Esophagus muscularis mucosa (tissue), 4 donors: ENCODE results near the gene DCP1A. TPM values are rescaled to one million over a fixed set of nuclear protein-coding genes. Genes with fewer than 3 reads are reported as not detected.

Experiments
- DNase-seq: peaks from one replicate; pipeline ENCODE4 v3.0.0-alpha.2; 2017; ENCODE audit errors: extremely low spot score
- H3K27ac ChIP-seq, 4 donors: fragments of 200-600 bp; sonication (generic); replicated peaks in 1 of 4; 1 replicate in 3 of 4; 2 replicates in 1 of 4; pipeline ENCODE4 v1.5.1; 2016 to 2019; ENCODE audit warnings: mild to moderate bottlenecking in 1 of 4
- H3K27me3 ChIP-seq, 4 donors: fragments of 200-600 bp; sonication (generic); one replicate each; pipeline versions ENCODE4 v1.5.1 to v1.6.0; 2016 to 2019
- H3K36me3 ChIP-seq, 4 donors: fragments of 200-600 bp; sonication (generic); one replicate each; pipeline ENCODE4 v1.5.1; 2016 to 2019
- H3K4me1 ChIP-seq, 4 donors: fragments of 200-600 bp; sonication (generic); one replicate each; pipeline ENCODE4 v1.5.1; 2016 to 2019
- H3K4me3 ChIP-seq, 4 donors: fragments of 200-600 bp; sonication (generic); 1 replicate in 2 of 4; 2 replicates in 2 of 4; pipeline ENCODE4 v1.5.1; 2016 to 2019; ENCODE audit warnings: mild to moderate bottlenecking in 4 of 4, moderate library complexity in 1 of 4
- H3K9me3 ChIP-seq, 4 donors: fragments of 200-600 bp; sonication (generic); 1 replicate in 3 of 4; 2 replicates in 1 of 4; pipeline ENCODE4 v1.5.1; 2016 to 2019
- EP300 ChIP-seq: sonication (generic); formaldehyde crosslinking; IDR thresholded peaks from one replicate; pipeline ENCODE4 v1.6.1; 2017; ENCODE audit warnings: antibody characterized with exemption
- POLR2A ChIP-seq: fragments of 450-650 bp; IDR thresholded peaks from one replicate; pipeline ENCODE4 v1.6.1; 2017; ENCODE audit warnings: antibody characterized with exemption, moderate library complexity, mild to moderate bottlenecking, low read depth
- POLR2AphosphoS5 ChIP-seq, 2 donors: sonication (generic); formaldehyde crosslinking; IDR thresholded peaks; one replicate each; pipeline ENCODE4 v1.6.1; 2017; ENCODE audit warnings: antibody characterized with exemption in 2 of 2
- WGBS: methylation state at CpG from one replicate; pipeline ENCODE4 v1.1.5; 2018; 5-methylcytosine and 5-hydroxymethylcytosine counted together
- intact Hi-C: fragments of 100-400 bp; cut with DNase I; formaldehyde crosslinking; loops from one replicate; pipeline ENCODE4 v1.15.1; 2023
- total RNA-seq, 4 donors: library from RNA; depleted of rRNA; stranded (reverse); fragments of >200 nt; gene quantifications; one replicate each; pipeline versions ENCODE4 v1.1.0 to v1.2.1, GENCODE V29; 2016
- TF ChIP-seq, protein P1 (sequence below), 3 experiments: fragments of 200-600 bp in 2 of 3; fragments of 450-650 bp in 1 of 3; sonication (generic) in 2 of 3; IDR thresholded peaks; one replicate each; pipeline ENCODE4 v1.5.1; 2017 to 2019; ENCODE audit warnings: antibody characterized with exemption in 3 of 3, mild to moderate bottlenecking in 2 of 3, moderate library complexity in 1 of 3

The DCP1A gene
- 10 to 100 TPM; 17.0 to 26.4 (median 20.5) TPM for total RNA-seq

DNA sequence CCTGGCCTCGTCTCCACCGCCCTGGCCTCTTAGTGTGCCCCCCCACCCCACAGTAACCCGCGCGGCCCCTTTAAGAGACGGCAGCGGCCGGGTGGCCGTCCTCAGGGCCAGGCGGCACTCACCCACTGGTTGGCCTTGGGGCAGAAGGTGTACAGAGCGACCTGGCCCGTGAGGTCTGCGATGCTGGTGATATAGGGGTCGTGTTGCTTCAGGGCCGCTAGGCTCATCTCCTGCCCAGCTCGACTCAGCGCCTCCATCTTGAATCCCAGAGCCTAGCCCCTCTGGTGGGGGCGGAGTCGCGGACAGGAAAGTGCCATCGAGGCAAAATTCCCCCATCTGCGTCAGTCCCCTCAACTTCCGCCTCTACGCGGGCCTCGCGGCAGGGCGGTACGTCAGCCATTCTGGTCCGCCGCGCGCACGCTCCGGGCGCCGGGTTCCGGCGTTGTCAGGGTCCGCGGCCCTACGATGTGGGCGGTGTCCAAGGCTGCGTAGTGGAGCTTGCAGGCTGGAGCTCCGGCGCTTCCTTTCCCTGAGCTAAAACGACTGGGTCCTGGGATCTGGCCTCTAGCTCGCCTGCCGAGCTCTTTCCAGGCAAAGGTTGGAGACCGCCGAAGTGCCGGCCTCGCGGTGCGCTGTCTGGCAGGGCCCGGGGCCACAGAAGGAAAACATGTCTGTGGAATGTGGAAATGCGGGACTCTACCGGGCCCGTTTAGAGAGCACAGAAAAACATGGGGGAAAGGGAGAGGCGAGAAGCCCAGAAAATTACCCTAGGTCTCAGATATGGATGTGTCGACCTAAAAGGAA lies at the start of gene DCP1A:
Gene DCP1A, minus strand, starts transcription at position 283 of the 804 bp plus-strand sequence. Its CDS starts 26 bp downstream, at position 257.
- H3K4me1 ChIP-seq = peaks cover 18 to 47% (median 41%) of the 10 kb centered on the region in 4 donors
- peaks cover 0 to 17% (median 5%) of the 10 kb centered on the region in 4 donors for H3K36me3 ChIP-seq
- TF ChIP-seq POLR2A (peak; percentile 55), POLR2AphosphoS5 (IDR thresholded peaks at IDR 0.05) (peak; percentile 96 to 97), EP300 (no peak)
- TF ChIP-seq, protein P1, sequence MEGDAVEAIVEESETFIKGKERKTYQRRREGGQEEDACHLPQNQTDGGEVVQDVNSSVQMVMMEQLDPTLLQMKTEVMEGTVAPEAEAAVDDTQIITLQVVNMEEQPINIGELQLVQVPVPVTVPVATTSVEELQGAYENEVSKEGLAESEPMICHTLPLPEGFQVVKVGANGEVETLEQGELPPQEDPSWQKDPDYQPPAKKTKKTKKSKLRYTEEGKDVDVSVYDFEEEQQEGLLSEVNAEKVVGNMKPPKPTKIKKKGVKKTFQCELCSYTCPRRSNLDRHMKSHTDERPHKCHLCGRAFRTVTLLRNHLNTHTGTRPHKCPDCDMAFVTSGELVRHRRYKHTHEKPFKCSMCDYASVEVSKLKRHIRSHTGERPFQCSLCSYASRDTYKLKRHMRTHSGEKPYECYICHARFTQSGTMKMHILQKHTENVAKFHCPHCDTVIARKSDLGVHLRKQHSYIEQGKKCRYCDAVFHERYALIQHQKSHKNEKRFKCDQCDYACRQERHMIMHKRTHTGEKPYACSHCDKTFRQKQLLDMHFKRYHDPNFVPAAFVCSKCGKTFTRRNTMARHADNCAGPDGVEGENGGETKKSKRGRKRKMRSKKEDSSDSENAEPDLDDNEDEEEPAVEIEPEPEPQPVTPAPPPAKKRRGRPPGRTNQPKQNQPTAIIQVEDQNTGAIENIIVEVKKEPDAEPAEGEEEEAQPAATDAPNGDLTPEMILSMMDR (IDR thresholded peaks at IDR 0.05) = peak in 1 of 3 experiments; percentile 21
- no peaks in the 10 kb centered on the region for H3K27me3 ChIP-seq
- DNase-seq = peak; percentile 98
- peak within 1 kb of the TSS; percentile 88 to 96 (median 90) for H3K4me3 ChIP-seq
- H3K27ac ChIP-seq = peak within 1 kb of the TSS; percentile 94 to 96 (median 94)
- intact Hi-C loops = loop anchor here (5.0 kb wide), 1 partner anchor 90 kb away; the partner anchor contains the start of gene TKT
- H3K9me3 ChIP-seq = no peaks in the 10 kb centered on the region
- under 1% methylated on average over 24 of the region's 61 CpGs for WGBS

DNA sequence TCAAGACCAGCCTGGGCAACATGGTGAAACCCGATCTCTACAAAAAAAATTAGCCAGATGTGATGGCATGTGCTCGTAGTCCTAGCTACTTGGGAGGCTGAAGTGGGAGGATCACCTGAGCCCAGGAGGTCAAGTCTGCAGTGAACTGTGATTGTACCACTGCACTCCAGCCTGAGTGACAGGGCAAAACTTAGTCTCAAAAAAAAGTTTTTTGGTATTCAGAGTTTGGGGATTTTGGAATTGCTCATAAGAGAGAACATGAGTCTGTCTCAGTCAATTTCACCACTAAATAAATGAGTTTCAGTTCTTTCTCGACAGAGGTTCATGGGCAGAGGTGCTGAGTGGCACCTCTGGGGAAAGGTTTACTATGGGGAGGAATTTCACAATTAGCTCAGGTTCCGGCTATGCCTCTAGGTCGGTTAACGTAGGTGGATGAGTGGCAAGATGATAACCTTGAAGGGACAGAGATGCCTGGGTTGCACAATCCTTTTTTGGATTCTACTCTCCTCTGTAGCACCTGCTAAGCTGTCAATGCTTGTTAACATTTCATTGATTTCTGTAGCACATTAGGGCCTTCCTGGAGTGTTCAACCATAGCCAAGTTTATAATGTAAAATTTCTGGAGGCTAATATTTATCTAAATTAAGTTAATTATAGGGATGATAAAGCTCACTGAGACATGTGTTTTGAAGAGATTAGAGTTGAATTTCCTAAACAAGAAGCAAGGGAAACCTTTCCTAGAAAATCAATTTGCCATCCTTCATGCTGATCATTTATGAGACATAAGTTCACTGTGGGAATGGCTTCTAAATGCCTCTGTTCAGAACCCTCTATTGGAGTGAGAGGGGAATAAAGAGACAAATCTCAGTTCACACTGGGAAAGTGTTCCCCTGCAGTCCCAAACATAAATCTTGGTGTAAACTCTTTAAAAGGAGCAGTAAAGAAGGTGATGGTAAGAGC lies 37.4 kb upstream of the DCP1A start:
- intact Hi-C loops = no loop called here
- H3K4me3 ChIP-seq = no peak overlapping the region
- H3K27me3 ChIP-seq = no peaks in the 10 kb centered on the region
- H3K36me3 ChIP-seq = no peaks in the 10 kb centered on the region
- TF ChIP-seq EP300 = no peak
- TF ChIP-seq, protein P1 (IDR thresholded peaks at IDR 0.05) = no peak
- no peak for TF ChIP-seq POLR2AphosphoS5 (IDR thresholded peaks at IDR 0.05)
- TF ChIP-seq POLR2A = no peak
- no peak overlapping the region for H3K27ac ChIP-seq
- DNase-seq = no peak
- no peaks in the 10 kb centered on the region for H3K9me3 ChIP-seq
- peaks cover 0 to 7% (median 3%) of the 10 kb centered on the region in 4 donors for H3K4me1 ChIP-seq
- WGBS = 82% methylated on average over 6 of the region's 6 CpGs

DNA sequence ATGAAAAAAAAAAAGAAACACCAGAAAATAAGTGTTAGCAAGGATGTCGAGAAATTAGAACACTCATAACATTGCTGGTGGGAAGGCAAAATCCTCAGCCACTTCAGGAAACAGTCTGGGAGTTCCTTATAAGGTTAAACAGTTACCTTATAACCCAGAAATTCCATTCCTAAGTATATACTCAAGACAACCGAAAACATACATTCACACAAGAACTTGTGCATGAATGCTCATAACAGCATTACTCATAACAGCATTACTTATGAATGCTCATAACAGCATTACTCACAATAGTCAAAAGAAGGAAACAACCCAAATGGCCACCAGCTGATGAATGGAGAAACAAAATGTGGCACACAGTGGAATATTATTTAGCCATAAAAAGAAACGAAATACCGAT lies 34.8 kb upstream of the DCP1A start:
- WGBS = 91% methylated on average over 4 of the region's 4 CpGs
- intact Hi-C loops = no loop called here
- no peak for DNase-seq
- no peaks in the 10 kb centered on the region for H3K27me3 ChIP-seq
- no peak overlapping the region for H3K4me3 ChIP-seq
- H3K9me3 ChIP-seq = no peaks in the 10 kb centered on the region
- TF ChIP-seq EP300 (no peak), POLR2AphosphoS5 (IDR thresholded peaks at IDR 0.05) (no peak), POLR2A (no peak)
- TF ChIP-seq, protein P1 (IDR thresholded peaks at IDR 0.05) = no peak
- H3K27ac ChIP-seq = no peak overlapping the region
- peaks cover 0 to 7% (median 3%) of the 10 kb centered on the region in 4 donors for H3K4me1 ChIP-seq
- no peaks in the 10 kb centered on the region for H3K36me3 ChIP-seq

DNA sequence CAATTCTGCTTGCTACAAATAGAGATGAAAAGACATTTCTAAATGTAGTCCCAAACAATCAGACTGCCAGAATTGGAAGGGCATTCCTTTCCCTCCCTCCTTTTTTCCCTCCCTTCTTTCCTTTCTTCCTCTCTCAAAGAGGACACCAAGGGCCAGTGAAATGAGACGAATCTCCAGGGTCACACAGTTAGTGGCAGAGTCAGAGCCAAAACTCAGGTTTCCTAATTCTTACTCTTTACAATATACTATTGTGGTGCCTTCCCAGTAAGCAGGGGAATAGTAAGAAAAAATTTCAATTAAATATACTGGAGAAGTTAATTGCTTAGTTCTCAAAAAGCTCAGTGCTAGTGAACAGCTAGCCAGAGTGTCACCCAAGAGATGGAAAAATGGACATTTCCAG lies 33.0 kb upstream of the DCP1A start:
- 35% methylated on average over 1 of the region's 1 CpG for WGBS
- no peak for DNase-seq
- H3K4me1 ChIP-seq = peaks cover 0 to 7% (median 3%) of the 10 kb centered on the region in 4 donors
- intact Hi-C loops = no loop called here
- TF ChIP-seq POLR2A = no peak
- no peak overlapping the region for H3K4me3 ChIP-seq
- H3K36me3 ChIP-seq = no peaks in the 10 kb centered on the region
- no peaks in the 10 kb centered on the region for H3K9me3 ChIP-seq
- no peak overlapping the region for H3K27ac ChIP-seq
- no peaks in the 10 kb centered on the region for H3K27me3 ChIP-seq

DNA sequence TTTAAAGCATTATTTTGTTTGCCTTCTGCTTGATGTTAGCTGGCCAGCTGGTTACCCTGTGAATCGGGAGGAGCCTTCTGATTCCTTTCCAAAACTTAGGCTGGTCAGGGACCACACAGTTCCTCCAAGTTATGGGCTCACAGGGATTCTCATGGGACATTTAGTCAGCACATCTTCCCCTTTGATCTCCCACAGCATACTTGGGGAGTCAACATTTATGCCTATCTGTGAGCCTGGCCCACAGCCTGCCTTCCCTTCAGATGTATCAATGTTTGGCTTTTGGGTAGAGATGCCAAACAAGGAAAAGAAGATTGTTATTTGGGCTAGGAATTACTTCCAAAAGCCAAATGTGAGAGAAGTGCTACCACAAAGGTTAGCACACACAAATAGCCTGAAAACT lies 32.6 kb upstream of the DCP1A start:
- Histone ChIP-seq H3K27me3 (no peaks in the 10 kb centered on the region), H3K9me3 (no peaks in the 10 kb centered on the region), H3K36me3 (no peaks in the 10 kb centered on the region), H3K27ac (no peak overlapping the region), H3K4me1 (peaks cover 0 to 7% (median 3%) of the 10 kb centered on the region in 4 donors), H3K4me3 (no peak overlapping the region)
- no peak for TF ChIP-seq POLR2AphosphoS5 (IDR thresholded peaks at IDR 0.05)
- TF ChIP-seq POLR2A = no peak
- TF ChIP-seq EP300 = no peak
- TF ChIP-seq, protein P1 (IDR thresholded peaks at IDR 0.05) = no peak
- intact Hi-C loops = no loop called here
- 38% methylated on average over 1 of the region's 1 CpG for WGBS
- no peak for DNase-seq
